HCT116 (cell line): Measurements from ENCODE around the gene CHID1. TPM values are rescaled to one million over a fixed set of nuclear protein-coding genes. Genes with fewer than 3 reads are reported as not detected.
A peak's percentile ranks its signal among the peaks of the same experiment; 100 is the strongest.

Experiments used
- ATAC-seq: fragments of 200-7000 bp; cut with Tn5 transposase; 2 replicates; pipeline ENCODE4 v1.9.1; 2020; ENCODE audit warnings: mild to moderate bottlenecking, moderate library complexity
- BruUV-seq: library from RNA; stranded (reverse); fragments of 400-500 nt; replicated peaks from 2 replicates; lab custom pipeline; 2021; lab: Mats Ljungman, UMichigan
- CTCF ChIA-PET: fragments of 300-600 bp; sonication (Branson Sonifier 250); formaldehyde crosslinking; loops from one replicate; lab custom pipeline; 2021; ENCODE audit warnings: antibody characterized with exemption; lab: Charles Lee
- POLR2A ChIA-PET: fragments of 300-600, 350-600 bp; sonication (Branson Sonifier 250); formaldehyde crosslinking; loops from one replicate; lab custom pipeline; 2021; ENCODE audit warnings: antibody characterized with exemption; lab: Charles Lee
- RAD21 ChIA-PET, 2 experiments: fragments of 300-600 bp; sonication (Branson Sonifier 250); formaldehyde crosslinking; loops; one replicate each; lab custom pipeline; 2023; ENCODE audit warnings: low total read pairs in 2 of 2; ENCODE audit not compliant: uncharacterized antibody in 2 of 2, unreplicated experiment in 2 of 2, low non-redundant PET in 1 of 2; lab: Charles Lee
- DNase-seq: peaks from one replicate; pipeline ENCODE4 v3.0.0-alpha.2; 2010; ENCODE audit warnings: low read depth, low spot score
- H2AFZ ChIP-seq: fragments of 200-600 bp; shearing (Covaris generic), sonication (generic); 2 replicates; pipeline ENCODE4 v1.6.1; 2017; ENCODE audit warnings: low read depth, mixed run types, mixed read lengths, antibody characterized with exemption, low read length; ENCODE audit not compliant: poor library complexity, severe bottlenecking
- H3K27ac ChIP-seq: 2 replicates; pipeline ENCODE4 v1.5.1; 2012; ENCODE audit warnings: low read depth, low read length
- H3K27me3 ChIP-seq: fragments of 200-600 bp; sonication (generic); 2 replicates; pipeline ENCODE4 v1.6.1; 2016; ENCODE audit warnings: mixed run types, low read length, mixed read lengths; ENCODE audit not compliant: insufficient read depth
- H3K36me3 ChIP-seq, 2 experiments: fragments of 200-500 bp in 1 of 2; fragments of 200-600 bp in 1 of 2; sonication (Bioruptor generic) in 1 of 2; sonication (generic) in 1 of 2; 2 replicates each; pipeline versions ENCODE4 v1.5.1 to v1.6.1; 2014 to 2016; ENCODE audit warnings: low read length in 2 of 2, inconsistent platforms in 1 of 2, mixed read lengths in 1 of 2, mixed run types in 1 of 2; ENCODE audit not compliant: insufficient read depth in 2 of 2, control insufficient read depth in 1 of 2
- H3K4me1 ChIP-seq, 2 experiments: fragments of 200-600 bp in 1 of 2; sonication (generic) in 1 of 2; 2 replicates each; pipeline versions ENCODE4 v1.5.1 to v1.6.1; 2012 to 2017; ENCODE audit warnings: low read length in 2 of 2, inconsistent platforms in 1 of 2, mild to moderate bottlenecking in 1 of 2, mixed read lengths in 1 of 2, mixed run types in 1 of 2, moderate library complexity in 1 of 2; ENCODE audit not compliant: insufficient read depth in 2 of 2, control insufficient read depth in 1 of 2
- H3K4me2 ChIP-seq: fragments of 200-600 bp; sonication (generic); 2 replicates; pipeline ENCODE4 v1.6.1; 2017; ENCODE audit warnings: mixed run types, low read length, mixed read lengths
- H3K4me3 ChIP-seq, 2 experiments: fragments of 200-600 bp in 1 of 2; sonication (generic) in 1 of 2; replicated peaks in 1 of 2; 2 replicates each; pipeline ENCODE4 v1.5.1; 2011 to 2016; ENCODE audit warnings: low read length in 2 of 2, control low read depth in 1 of 2, low read depth in 1 of 2, mild to moderate bottlenecking in 1 of 2, mixed read lengths in 1 of 2, mixed run types in 1 of 2
- H3K79me2 ChIP-seq: fragments of 200-600 bp; sonication (generic); 2 replicates; pipeline ENCODE4 v1.6.1; 2017; ENCODE audit warnings: mild to moderate bottlenecking, mixed run types, low read length, moderate library complexity, mixed read lengths; ENCODE audit not compliant: insufficient read depth
- H3K9ac ChIP-seq: fragments of 200-600 bp; sonication (generic); 2 replicates; pipeline ENCODE4 v1.6.1; 2016; ENCODE audit warnings: low read length, mixed read lengths
- H3K9me2 ChIP-seq: fragments of 200-600 bp; sonication (generic), shearing (Covaris generic); 2 replicates; pipeline ENCODE4 v1.6.1; 2017; ENCODE audit warnings: mixed run types, mild to moderate bottlenecking, moderate library complexity; ENCODE audit not compliant: insufficient read depth
- H3K9me3 ChIP-seq, 2 experiments: fragments of 200-500 bp in 1 of 2; fragments of 200-600 bp in 1 of 2; sonication (Bioruptor generic) in 1 of 2; sonication (generic) in 1 of 2; 2 replicates each; pipeline ENCODE4 v1.6.1; 2014 to 2017; ENCODE audit warnings: low read length in 2 of 2, mixed read lengths in 2 of 2, inconsistent platforms in 1 of 2, low read depth in 1 of 2, mild to moderate bottlenecking in 1 of 2, mixed run types in 1 of 2, moderate library complexity in 1 of 2; ENCODE audit not compliant: control insufficient read depth in 1 of 2, insufficient read depth in 1 of 2
- H4K20me1 ChIP-seq: fragments of 200-600 bp; sonication (generic), shearing (Covaris generic); 2 replicates; pipeline ENCODE4 v1.6.1; 2017; ENCODE audit warnings: mixed run types, mild to moderate bottlenecking, moderate library complexity; ENCODE audit not compliant: insufficient read depth
- CEBPB ChIP-seq: IDR thresholded peaks from 2 replicates; pipeline ENCODE4 v1.6.1; 2012; ENCODE audit warnings: low read depth
- FOSL1 ChIP-seq: IDR thresholded peaks from 2 replicates; pipeline ENCODE4 v1.6.1; 2012; ENCODE audit warnings: low read depth
- TCF7L2 ChIP-seq: IDR thresholded peaks from 2 replicates; pipeline ENCODE4 v1.7.0; 2011; ENCODE audit warnings: borderline replicate concordance, inconsistent platforms; ENCODE audit not compliant: insufficient read depth, insufficient read length; ENCODE audit errors: extremely low read depth
- YY1 ChIP-seq: IDR thresholded peaks from 2 replicates; pipeline ENCODE4 v1.6.1; 2011; ENCODE audit warnings: low read length, low read depth, moderate library complexity, mild to moderate bottlenecking; ENCODE audit not compliant: insufficient replicate concordance; ENCODE audit errors: extremely low read depth
- ZBTB33 ChIP-seq: IDR thresholded peaks from 2 replicates; pipeline ENCODE4 v1.6.1; 2011; ENCODE audit warnings: mild to moderate bottlenecking, low read length, moderate library complexity; ENCODE audit not compliant: insufficient replicate concordance; ENCODE audit errors: extremely low read depth
- ZFX ChIP-seq: fragments of 450-650 bp; IDR thresholded peaks from 2 replicates; pipeline ENCODE4 v1.6.1; 2017
- intact Hi-C: fragments of 100-400 bp; cut with micrococcal nuclease; formaldehyde crosslinking; loops from 2 replicates; pipeline ENCODE4 v1.10.0; 2022
- total RNA-seq: library from RNA; stranded (reverse); gene quantifications from one replicate; pipeline ENCODE4 v1.2.1, GENCODE V29; 2021; ENCODE audit not compliant: unreplicated experiment

Gene CHID1
- total RNA-seq, 1 experiment from 2014 or later = 102 TPM

- peaks cover 66% of the 10 kb centered on the region for H3K79me2 ChIP-seq
- RAD21 ChIA-PET = no interaction called here
- intact Hi-C loops = loop anchor here (5.0 kb wide), 1 partner anchor 134 kb away; no protein-coding TSS in a partner anchor
These were observed 17.3 kb upstream of the CHID1 start for GRCh38 chr11:927871-928270.

GRCh38 chr11:926341-926916, 15.8 kb upstream of the CHID1 start:
- Histone ChIP-seq H3K9me2 (no peaks in the 10 kb centered on the region), H3K4me1 (peaks cover 0 to 29% of the 10 kb centered on the region in 2 experiments; a peak in 2 of 4 replicates), H3K36me3 (peaks cover 5 to 17% of the 10 kb centered on the region in 2 experiments; a peak in 2 of 4 replicates), H3K27me3 (no peaks in the 10 kb centered on the region), H4K20me1 (no peaks in the 10 kb centered on the region; the same call in 1 of the 2 replicates), H3K4me2 (peak overlapping the region; percentile 97), H3K4me3 (peak overlapping the region; percentile 83 to 88), H2AFZ (no peak overlapping the region), H3K9me3 (no peaks in the 10 kb centered on the region), H3K9ac (peak overlapping the region; percentile 78), H3K79me2 (peaks cover 52% of the 10 kb centered on the region), H3K27ac (peak overlapping the region; percentile 51)
- ATAC-seq (peak; percentile 60), DNase-seq (peak; percentile 10)
- CTCF ChIA-PET = no interaction called here
- RAD21 ChIA-PET = no interaction called here
- BruUV-seq = TSS peak; percentile 61
- intact Hi-C loops = loop anchor here (5.0 kb wide), 1 partner anchor 136 kb away; no protein-coding TSS in a partner anchor
- POLR2A ChIA-PET = no interaction called here
- no peak for TF ChIP-seq YY1
- TF ChIP-seq ZFX = no peak
- no peak for TF ChIP-seq ZBTB33
- TF ChIP-seq TCF7L2 = no peak
- TF ChIP-seq FOSL1 = no peak
- no peak for TF ChIP-seq CEBPB

More at GRCh38 chr11:927871-928270, 17.3 kb upstream of the CHID1 start:
- POLR2A ChIA-PET = no interaction called here
- H3K9ac ChIP-seq = no peak overlapping the region
- peaks cover 5 to 17% of the 10 kb centered on the region in 2 experiments; a peak in 2 of 4 replicates for H3K36me3 ChIP-seq
- no TSS peak for BruUV-seq
- H3K27me3 ChIP-seq = no peaks in the 10 kb centered on the region
- no peak overlapping the region for H2AFZ ChIP-seq
- DNase-seq = no peak
- CTCF ChIA-PET = no interaction called here
- H3K27ac ChIP-seq = no peak overlapping the region
- H3K4me1 ChIP-seq = peaks cover 0 to 16% of the 10 kb centered on the region in 2 experiments; a peak in 2 of 4 replicates
- H3K9me2 ChIP-seq = no peaks in the 10 kb centered on the region
- H3K9me3 ChIP-seq = no peaks in the 10 kb centered on the region
- H3K4me2 ChIP-seq = no peak overlapping the region
- TF ChIP-seq ZBTB33 = no peak
- no peaks in the 10 kb centered on the region; the same call in 1 of the 2 replicates for H4K20me1 ChIP-seq
- no peak for ATAC-seq
- no peak overlapping the region for H3K4me3 ChIP-seq
